SK-MEL-5 (cell line): Measurements from ENCODE around the gene CASP14. TPM values are rescaled to one million over a fixed set of nuclear protein-coding genes. Genes with fewer than 3 reads are reported as not detected.
"Not testable (repeated sequence)": the region's sequence is repeated elsewhere in the genome, so short reads cannot be mapped to it uniquely, and the experiment has no call there.

Experiments
- DNase-seq: peaks from one replicate; pipeline ENCODE4 v3.0.0-alpha.2; 2016; ENCODE audit warnings: low read depth, low spot score
- in situ Hi-C: cut with HindIII; loops from 2 replicates; pipeline ENCODE4 v1.10.0; 2016; ENCODE audit warnings: low sequenced_read_pairs, high pct_unique_total_duplicates, low pct_unique_long_range_greater_than_20kb
- polyA plus RNA-seq, 2 experiments: library from polyadenylated mRNA; depleted of rRNA; stranded (reverse); fragments of >200 nt; gene quantifications; 2 replicates each; pipeline ENCODE4 v1.2.3, GENCODE V29; 2015
- total RNA-seq: library from RNA; depleted of rRNA; stranded (reverse); fragments of >200 nt; shearing (Covaris generic); gene quantifications from 2 replicates; pipeline ENCODE4 v1.2.3, GENCODE V29; 2014; rRNA removed

CASP14 gene
- total RNA-seq: not detected in 2 replicates
- polyA plus RNA-seq (2015; cell fraction: cytosol; rRNA removed): not detected in 2 replicates
- not detected in 2 replicates for polyA plus RNA-seq (2015; cell fraction: nucleus; rRNA removed)

- no peak for DNase-seq
- in situ Hi-C loops: no loop called here
Observed at GRCh38 chr19:15048885-15049541, at the start of gene CASP14. Gene CASP14 (plus strand): TSS chr19:15049480. CDS start chr19:15052252, 2,772 bp downstream.

GRCh38 chr19:15008308-15008707 is 41.0 kb upstream of the CASP14 start:
- in situ Hi-C loops: no loop called here
- no peak for DNase-seq

GRCh38 chr19:15010501-15011300 is 38.6 kb upstream of the CASP14 start:
- in situ Hi-C loops: no loop called here
- DNase-seq: no peak

- no peak for DNase-seq
- in situ Hi-C loops: no loop called here
Observed at GRCh38 chr19:15014579-15014978, 34.7 kb upstream of the CASP14 start.

- DNase-seq: peak; percentile 8
- in situ Hi-C loops: no loop called here
Observed at GRCh38 chr19:15015946-15016542, 33.2 kb upstream of the CASP14 start.

GRCh38 chr19:15018836-15019235 is 30.4 kb upstream of the CASP14 start:
- DNase-seq, in situ Hi-C loops: not testable (repeated sequence)

- DNase-seq: no peak
- in situ Hi-C loops: no loop called here
Observed at GRCh38 chr19:15021286-15022007, 27.8 kb upstream of the CASP14 start.

GRCh38 chr19:15022752-15023151 is 26.5 kb upstream of the CASP14 start:
- in situ Hi-C loops: no loop called here
- no peak for DNase-seq

GRCh38 chr19:15025217-15025616 is 24.1 kb upstream of the CASP14 start:
- DNase-seq: peak; percentile 32
- in situ Hi-C loops: no loop called here

GRCh38 chr19:15028490-15028889 is 20.8 kb upstream of the CASP14 start:
- in situ Hi-C loops: no loop called here
- no peak for DNase-seq

- DNase-seq: no peak
- in situ Hi-C loops: no loop called here
Observed at GRCh38 chr19:15031675-15032074, 17.6 kb upstream of the CASP14 start.

- in situ Hi-C loops: no loop called here
Observed at GRCh38 chr19:15035795-15036311, 13.4 kb upstream of the CASP14 start.

GRCh38 chr19:15037586-15037985 is 11.7 kb upstream of the CASP14 start:
- in situ Hi-C loops: no loop called here
- no peak for DNase-seq

More at GRCh38 chr19:15035795-15036311, 13.4 kb upstream of the CASP14 start:
- no peak for DNase-seq

- no peak for DNase-seq
- in situ Hi-C loops: no loop called here
Observed at GRCh38 chr19:15038294-15038693, 11.0 kb upstream of the CASP14 start.

GRCh38 chr19:15042003-15042402 is 7.3 kb upstream of the CASP14 start:
- DNase-seq: no peak
- in situ Hi-C loops: no loop called here

- in situ Hi-C loops: no loop called here
- DNase-seq: no peak
Observed at GRCh38 chr19:15042826-15043225, 6.5 kb upstream of the CASP14 start.

- in situ Hi-C loops: no loop called here
- DNase-seq: no peak
Observed at GRCh38 chr19:15045506-15045905, 3.8 kb upstream of the CASP14 start.

- in situ Hi-C loops: no loop called here
- no peak for DNase-seq
Observed at GRCh38 chr19:15047680-15048079, 1.6 kb upstream of the CASP14 start.
